Activated CD4-positive, alpha-beta T cell treated with anti-CD3 and anti-CD28 coated beads, Interleukin-2, amount 50 U/mL, for 4 hours (primary cell): ENCODE data around the gene STX11.
"Not testable (repeated sequence)": the region's sequence is repeated elsewhere in the genome, so short reads cannot be mapped to it uniquely, and the experiment has no call there.

Experiments
- DNase-seq, 2 experiments: peaks; one replicate each; pipeline ENCODE4 v3.0.0-alpha.2; 2020

STX11 gene

DNA sequence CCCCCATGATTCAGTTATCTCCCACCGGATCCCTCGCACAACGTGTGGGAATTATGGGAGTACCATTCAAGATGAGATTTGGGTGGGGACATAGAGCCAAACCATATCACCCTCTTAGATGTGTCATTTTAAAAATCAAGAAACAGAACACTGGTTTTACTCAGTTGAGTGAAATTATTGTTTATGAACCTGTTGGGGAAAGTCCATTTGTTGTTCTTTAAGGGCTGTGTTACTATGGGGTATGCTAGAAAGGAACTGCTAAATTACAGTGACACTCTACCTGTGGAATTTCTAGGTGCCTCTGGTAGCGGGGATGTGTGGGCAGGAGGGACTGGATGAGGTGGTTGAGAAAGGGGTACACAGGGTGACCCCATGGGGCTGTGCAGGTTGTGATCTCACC is 28.9 kb downstream of the STX11 start:
- no peak for DNase-seq

GRCh38 chr6:144179828-144180227 is 29.5 kb downstream of the STX11 start:
- no peak for DNase-seq

DNA sequence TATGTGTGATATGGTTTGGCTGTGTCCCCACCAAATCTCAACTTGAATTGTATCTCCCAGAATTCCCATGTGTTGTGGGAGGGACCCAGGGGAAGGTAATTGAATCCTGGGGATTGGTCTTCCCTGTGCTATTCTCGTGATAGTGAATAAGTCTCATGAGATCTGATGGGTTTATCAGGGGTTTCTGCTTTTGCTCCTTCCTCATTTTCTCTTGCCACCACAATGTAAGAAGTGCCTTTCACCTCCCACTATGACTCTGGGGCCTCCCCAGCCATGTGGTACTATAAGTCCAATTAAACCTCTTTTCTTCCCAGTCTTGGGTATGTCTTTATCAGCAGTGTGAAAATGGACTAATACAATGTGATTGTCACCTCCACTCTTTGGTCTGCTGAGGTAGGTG is 30.0 kb downstream of the STX11 start:
- not testable (repeated sequence) for DNase-seq

DNA sequence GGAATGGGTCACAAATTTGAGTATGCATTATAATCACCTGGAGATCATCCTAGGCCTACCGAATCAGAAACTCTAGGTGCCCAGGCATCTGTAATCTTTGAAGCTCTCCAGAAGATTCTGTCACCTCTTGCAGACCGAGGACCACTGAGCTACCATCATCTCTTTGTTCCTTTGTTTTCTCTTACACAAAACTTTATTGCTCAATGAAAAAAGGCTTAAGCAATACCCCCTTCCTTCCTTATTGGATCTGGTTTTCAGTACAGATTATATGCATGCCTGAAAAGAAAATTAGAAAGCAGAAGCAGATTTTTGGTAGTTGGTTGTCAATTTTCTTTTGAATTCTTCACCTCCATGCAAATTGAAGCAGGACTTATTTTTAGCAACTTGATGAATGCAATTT is 31.3 kb downstream of the STX11 start:
- DNase-seq, result no peak

- not testable (repeated sequence) for DNase-seq
Observed at GRCh38 chr6:144184186-144184585, 33.9 kb downstream of the STX11 start.

DNA sequence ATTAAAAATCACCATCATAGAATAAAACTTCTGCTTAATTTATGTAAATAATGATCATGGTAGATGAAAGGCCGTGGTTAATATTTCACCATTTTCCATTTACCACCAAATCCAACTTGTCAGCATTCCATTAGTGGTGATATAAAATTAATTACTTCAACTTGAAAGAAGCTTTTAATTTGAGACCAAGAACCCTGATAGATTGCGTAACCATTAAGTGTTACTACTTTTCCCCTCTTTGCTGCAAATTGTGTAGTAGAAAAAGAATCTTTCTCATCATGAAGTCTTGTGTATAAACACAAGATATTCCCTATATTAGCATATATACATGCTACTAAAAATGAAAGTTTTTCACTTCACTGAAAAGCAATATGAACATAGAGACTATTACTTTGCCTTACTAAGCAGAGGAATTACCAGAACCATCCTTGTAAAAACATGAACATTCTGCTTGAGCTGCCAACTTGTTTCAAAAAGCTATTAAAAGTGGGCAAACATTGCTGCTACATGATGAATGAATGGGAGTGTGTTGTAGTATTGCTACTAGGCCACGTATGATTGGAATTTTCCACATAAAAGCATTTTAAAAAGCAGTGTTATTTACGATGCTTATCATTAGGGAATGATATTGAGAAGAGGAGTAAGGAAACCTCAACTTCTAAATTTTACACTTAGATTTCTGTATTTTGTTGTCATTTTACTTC is 35.0 kb downstream of the STX11 start:
- no peak for DNase-seq

- no peak for DNase-seq
Observed at GRCh38 chr6:144186817-144187625, 36.7 kb downstream of the STX11 start.

GRCh38 chr6:144189351-144189750 is 39.0 kb downstream of the STX11 start:
- DNase-seq, result no peak

DNA sequence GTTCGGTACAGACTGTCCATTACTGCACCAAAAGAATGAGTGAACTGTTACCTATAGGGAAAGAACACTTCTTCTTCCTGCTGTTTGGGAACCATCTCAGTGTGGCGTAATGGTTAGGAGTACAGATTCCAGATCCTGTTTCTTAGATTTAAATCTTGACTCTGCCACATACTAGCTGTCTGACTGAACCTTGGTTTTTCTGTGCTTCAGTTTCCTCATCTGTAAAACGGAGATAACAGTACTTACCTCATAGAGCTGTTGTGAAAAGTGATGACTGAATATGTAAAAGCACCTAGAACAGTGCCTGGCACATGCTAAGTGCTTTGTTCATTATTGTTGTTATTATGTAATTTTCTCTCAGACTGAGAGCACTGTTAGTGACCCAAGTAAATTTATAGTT is 39.8 kb downstream of the STX11 start:
- DNase-seq, result no peak

GRCh38 chr6:144190593-144190992 is 40.3 kb downstream of the STX11 start:
- no peak for DNase-seq

DNA sequence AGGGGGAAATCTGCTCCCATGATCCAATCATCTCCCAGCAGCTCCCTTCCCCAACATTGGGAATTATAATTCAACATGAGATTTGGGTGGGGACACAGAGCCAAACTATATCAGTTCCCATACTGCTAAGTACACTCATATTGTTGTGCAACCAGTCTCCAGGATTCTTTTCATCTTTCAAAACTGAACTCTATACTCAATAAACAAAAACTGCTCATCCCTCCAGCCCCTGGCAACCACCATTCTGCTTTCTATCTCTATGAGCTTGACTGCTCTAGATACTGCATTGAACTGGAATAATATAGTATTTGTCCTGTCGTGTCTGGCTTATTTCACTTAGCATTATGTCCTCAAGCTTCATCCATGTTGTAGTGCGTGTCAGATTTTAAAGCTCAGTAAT is 42.9 kb downstream of the STX11 start:
- DNase-seq, result no peak

GRCh38 chr6:144194293-144194810 is 44.0 kb downstream of the STX11 start:
- no peak for DNase-seq

GRCh38 chr6:144195671-144196270 is 45.5 kb downstream of the STX11 start:
- no peak for DNase-seq

DNA sequence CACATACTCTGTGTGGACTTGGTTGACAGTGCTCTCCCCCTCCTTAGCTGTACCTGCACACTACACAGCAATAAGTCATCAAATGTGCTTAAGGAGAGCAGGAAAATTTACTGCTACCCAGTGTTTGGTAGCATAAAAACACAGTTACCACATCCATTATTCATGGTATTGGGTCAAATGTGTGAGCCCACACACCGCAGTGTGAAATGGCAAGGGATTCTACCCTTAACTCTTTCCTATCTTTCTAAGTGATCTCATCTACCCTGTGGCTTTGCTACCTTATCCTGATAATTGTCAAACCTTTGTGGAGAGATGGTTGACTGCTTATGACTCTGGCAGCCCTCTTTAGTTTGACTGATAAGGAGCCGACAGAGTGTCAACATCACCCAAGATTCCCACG is 47.6 kb downstream of the STX11 start:
- no peak for DNase-seq

- no peak for DNase-seq
Observed at GRCh38 chr6:144202879-144203468, 52.7 kb downstream of the STX11 start.

DNA sequence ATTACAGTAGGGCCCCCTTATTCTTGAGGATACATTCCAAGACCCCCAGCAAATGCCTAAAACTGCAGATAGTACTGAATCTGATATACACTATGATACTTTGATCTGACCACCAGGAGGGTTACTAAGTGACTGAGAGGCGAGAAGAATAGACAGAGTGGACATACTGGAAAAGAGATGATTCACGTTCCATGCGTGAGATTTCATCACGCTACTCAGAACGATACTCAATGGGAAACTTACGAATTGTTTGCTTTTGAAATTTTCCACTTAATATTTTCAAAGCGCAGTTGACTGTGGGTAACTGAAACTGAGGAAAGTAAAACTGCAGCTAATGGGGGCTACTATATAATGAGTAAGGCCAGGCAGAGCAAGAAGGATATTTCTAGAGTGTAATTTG is 60.8 kb downstream of the STX11 start:
- no peak for DNase-seq

DNA sequence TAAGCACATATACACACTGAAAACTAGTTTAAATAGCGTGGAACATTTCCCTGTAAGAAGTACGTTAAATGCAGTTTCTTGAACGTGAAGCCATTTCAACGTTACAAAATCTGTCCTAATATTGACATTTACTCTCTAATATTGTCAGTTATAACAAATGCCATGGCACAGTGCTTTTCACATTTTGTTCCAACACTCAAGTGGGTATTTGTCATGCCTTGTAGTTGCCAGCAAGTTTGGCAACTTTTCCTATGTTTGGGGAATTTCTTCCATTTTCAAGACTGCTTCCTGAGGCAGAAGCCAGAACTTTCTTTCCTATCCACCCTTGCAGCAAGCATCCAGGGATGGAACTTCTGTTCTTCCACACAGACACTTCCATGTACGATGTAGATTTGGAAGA is 63.0 kb downstream of the STX11 start:
- no peak for DNase-seq

GRCh38 chr6:144214029-144214428 is 63.7 kb downstream of the STX11 start:
- no peak for DNase-seq

GRCh38 chr6:144214622-144215401 is 64.5 kb downstream of the STX11 start:
- DNase-seq, result no peak

- DNase-seq, result peak in 1 of 2 experiments; percentile 7
Observed at GRCh38 chr6:144215402-144215931, 65.2 kb downstream of the STX11 start.

- DNase-seq, result peak; percentile 89 to 90
Observed at GRCh38 chr6:144215932-144216667, 65.8 kb downstream of the STX11 start.
